ENCODE results near the gene ABCC3. TPM values are rescaled to one million over a fixed set of nuclear protein-coding genes. Genes with fewer than 3 reads are reported as not detected.
A peak's percentile ranks its signal among the peaks of the same experiment; 100 is the strongest.

Gene ABCC3
- total and polyA plus RNA-seq, 2 of the 8 experiments (the other 6 are each of a cell fraction or from before 2014, with no cell fraction given): 0.35 to 0.37 TPM

DNA sequence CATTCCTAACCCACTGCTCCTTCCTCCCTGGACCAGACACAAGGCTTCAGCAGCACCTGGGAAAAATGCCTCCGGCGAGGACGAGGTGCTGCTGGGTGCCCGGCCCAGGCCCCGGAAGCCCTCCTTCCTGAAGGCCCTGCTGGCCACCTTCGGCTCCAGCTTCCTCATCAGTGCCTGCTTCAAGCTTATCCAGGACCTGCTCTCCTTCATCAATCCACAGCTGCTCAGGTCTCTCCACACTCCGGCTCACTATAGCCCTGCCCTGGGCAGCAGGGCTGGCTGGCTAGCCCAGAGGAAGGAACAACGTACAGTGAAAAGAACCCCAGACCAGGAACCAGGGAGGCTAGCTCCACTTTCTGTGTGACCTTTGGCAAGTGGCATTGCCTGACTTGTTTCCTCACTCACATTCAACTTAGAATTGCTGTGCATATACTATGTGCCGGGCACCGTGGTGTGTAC, 26.2 kb downstream of the ABCC3 start:
- Histone ChIP-seq H3K4ac (replicated peaks; ENCODE audit: insufficient read length, low read depth, low read length) (no peak overlapping the region), H2BK120ac (replicated peaks; ENCODE audit: low read depth, low read length) (no peak overlapping the region), H4K20me1 (replicated peaks in 1 of 2; ENCODE audit: control insufficient read depth in 1 of 2, insufficient read depth in 2 of 2, low read length in 2 of 2) (no peaks in the 10 kb centered on the region), H2BK20ac (ENCODE audit: low read length) (no peak overlapping the region; the same call in 1 of the 2 replicates), H3K79me1 (ENCODE audit: low read depth, low read length) (no peaks in the 10 kb centered on the region), H3K36me3 (ENCODE audit: control insufficient read depth in 2 of 4, insufficient read depth in 4 of 4, low read length in 3 of 4) (no peaks in the 10 kb centered on the region), H3K56ac (replicated peaks; ENCODE audit: insufficient read length, low read depth, low read length) (no peak overlapping the region), H3K4me3 (ENCODE audit: extremely low read depth in 1 of 4, insufficient read depth in 2 of 4, low read depth in 3 of 4, low read length in 4 of 4) (no peak overlapping the region), H3K18ac (ENCODE audit: extremely low read depth, low read length) (no peak overlapping the region), H2AFZ (ENCODE audit: low read length) (no peak overlapping the region), H3K27me3 (replicated peaks in 1 of 4; ENCODE audit: control insufficient read depth in 3 of 4, extremely low read depth in 1 of 4, insufficient read depth in 3 of 4, low read length in 3 of 4) (no peaks in the 10 kb centered on the region), H2BK12ac (ENCODE audit: low read depth, low read length) (peak overlapping the region; percentile 30), H4K91ac (replicated peaks; ENCODE audit: insufficient read length, low read length) (no peak overlapping the region), H3K23ac (ENCODE audit: insufficient read length) (no peak overlapping the region), H3K4me2 (ENCODE audit: insufficient read depth in 1 of 2, low read depth in 2 of 2, low read length in 2 of 2) (no peak overlapping the region), H3K9ac (replicated peaks in 1 of 4; ENCODE audit: extremely low read depth in 1 of 4, low read depth in 3 of 4, low read length in 3 of 4) (no peak overlapping the region), H3K23me2 (ENCODE audit: low read depth, low read length) (no peaks in the 10 kb centered on the region), H3K9me3 (ENCODE audit: insufficient read depth in 2 of 2, low read depth in 1 of 2, low read length in 1 of 2) (no peaks in the 10 kb centered on the region), H2BK5ac (ENCODE audit: low read depth, low read length) (peak overlapping the region; percentile 56; the same call in 1 of the 2 replicates), H3K79me2 (ENCODE audit: control insufficient read depth in 1 of 2, insufficient read depth in 2 of 2, low read length in 2 of 2) (no peaks in the 10 kb centered on the region), H2BK15ac (ENCODE audit: low read length) (no peak overlapping the region), H3K27ac (ENCODE audit: low read depth, low read length) (no peak overlapping the region), H4K5ac (ENCODE audit: insufficient read length, low read depth, low read length) (no peak overlapping the region), H3K14ac (ENCODE audit: insufficient read length) (no peak overlapping the region), H3K4me1 (replicated peaks in 1 of 4; ENCODE audit: control insufficient read depth in 3 of 4, insufficient read depth in 4 of 4, low read length in 3 of 4) (peaks cover 3 to 8% (median 5%) of the 10 kb centered on the region in 4 experiments; a peak in 6 of 7 replicates), H2AK5ac (ENCODE audit: low read depth, low read length) (no peak overlapping the region), H4K8ac (ENCODE audit: extremely low read depth, insufficient read depth, low read length) (no peak overlapping the region)
- TF ChIP-seq MAFK (IDR thresholded peaks at IDR 0.05; ENCODE audit: low read depth, low read length) (no peak), KDM4A (IDR thresholded peaks at IDR 0.05; ENCODE audit: low read depth, low read length, severe bottlenecking) (no peak)
- 89% methylated on average over 10 of the region's 10 CpGs; no CpG with 5 or more reads in 1 of the 2 experiments for WGBS, 2 experiments (ENCODE audit: extremely low coverage in 1 of 2, insufficient coverage in 1 of 2, insufficient read length in 1 of 2, insufficient replicate concordance in 2 of 2, low coverage in 1 of 2, low lambda C conversion rate in 2 of 2, missing lambda C conversion rate in 1 of 2)
- FAIRE-seq: no peak
- CTCF ChIA-PET (ENCODE audit: partially characterized antibody): interaction anchor here (0.6 to 10.0 kb wide), 22 partner anchors 8 to 264 kb away, joined by 3 to 96 read pairs (median 5); partner anchors contain the start of gene LRRC59
- DNase-seq (ENCODE audit: low read depth in 1 of 2, low spot score in 2 of 2): no peak
- POLR2A ChIA-PET (ENCODE audit: partially characterized antibody): interaction anchor here (0.6 to 1.8 kb wide), 5 partner anchors 9 to 181 kb away, joined by 3 to 6 read pairs (median 3); no protein-coding TSS in a partner anchor

Data from H1 (cell line).